ENCODE measurements around the gene DUS2.
"Not testable (repeated sequence)": the region's sequence is repeated elsewhere in the genome, so short reads cannot be mapped to it uniquely, and the experiment has no call there.

Gene DUS2

GRCh38 chr16:68093816-68094613 is 70.9 kb downstream of the DUS2 start:
- no peak for DNase-seq

GRCh38 chr16:68094614-68094934 is 71.5 kb downstream of the DUS2 start:
- DNase-seq: no peak

GRCh38 chr16:68096491-68096890 is 73.4 kb downstream of the DUS2 start:
- no peak for DNase-seq

- no peak for DNase-seq
Observed at GRCh38 chr16:68097088-68097487, 74.0 kb downstream of the DUS2 start.

GRCh38 chr16:68097895-68098294 is 74.8 kb downstream of the DUS2 start:
- DNase-seq: no peak

GRCh38 chr16:68100488-68100887 is 77.4 kb downstream of the DUS2 start:
- no peak for DNase-seq

- DNase-seq: no peak
Observed at GRCh38 chr16:68105611-68106010, 82.5 kb downstream of the DUS2 start.

GRCh38 chr16:68107230-68107928 is 84.3 kb downstream of the DUS2 start:
- DNase-seq: not testable (repeated sequence)

GRCh38 chr16:68109156-68109555 is 86.1 kb downstream of the DUS2 start:
- not testable (repeated sequence) for DNase-seq

GRCh38 chr16:68110611-68111010 is 87.5 kb downstream of the DUS2 start:
- DNase-seq: not testable (repeated sequence)

GRCh38 chr16:68111379-68111778 is 88.3 kb downstream of the DUS2 start:
- DNase-seq: no peak

- no peak for DNase-seq
Observed at GRCh38 chr16:68113059-68113761, 90.1 kb downstream of the DUS2 start.

- no peak for DNase-seq
Observed at GRCh38 chr16:68113765-68114240, 90.7 kb downstream of the DUS2 start.

- DNase-seq: not testable (repeated sequence)
Observed at GRCh38 chr16:68114939-68115338, 91.9 kb downstream of the DUS2 start.

GRCh38 chr16:68115851-68116250 is 92.8 kb downstream of the DUS2 start:
- DNase-seq: no peak

- DNase-seq: no peak
Observed at GRCh38 chr16:68116256-68116867, 93.3 kb downstream of the DUS2 start.

- no peak for DNase-seq
Observed at GRCh38 chr16:68117884-68118283, 94.8 kb downstream of the DUS2 start.

GRCh38 chr16:68118954-68119353 is 95.9 kb downstream of the DUS2 start:
- not testable (repeated sequence) for DNase-seq

- DNase-seq: not testable (repeated sequence)
Observed at GRCh38 chr16:68120496-68120895, 97.4 kb downstream of the DUS2 start.

- no peak for DNase-seq
Observed at GRCh38 chr16:68126395-68126794, 103.3 kb downstream of the DUS2 start.

- DNase-seq: no peak
Observed at GRCh38 chr16:68128577-68129305, 105.7 kb downstream of the DUS2 start.

Measured in NCI-H1092 (cell line).